Spleen (tissue), 11 donors: ENCODE measurements around the gene SLC39A2. TPM values are rescaled to one million over a fixed set of nuclear protein-coding genes. Genes with fewer than 3 reads are reported as not detected.

Source experiments
- DNase-seq: peaks from one replicate; pipeline ENCODE4 v3.0.0-alpha.2; 2020
- H3K27ac ChIP-seq, 8 donors: fragments of 200-600 bp; sonication (generic) in 7 of 8; 1 replicate in 4 of 8; 2 replicates in 4 of 8; pipeline versions ENCODE4 v1.5.0 to v1.8.0; 2016 to 2021; ENCODE audit warnings: inconsistent platforms in 4 of 8, mild to moderate bottlenecking in 4 of 8, moderate library complexity in 1 of 8
- H3K27me3 ChIP-seq, 7 donors: fragments of 200-600 bp; sonication (generic) in 6 of 7; replicated peaks in 1 of 7; 1 replicate in 4 of 7; 2 replicates in 3 of 7; pipeline versions ENCODE4 v1.5.0 to v1.8.0; 2016 to 2021; ENCODE audit warnings: inconsistent platforms in 3 of 7, mild to moderate bottlenecking in 1 of 7
- H3K36me3 ChIP-seq, 6 donors: fragments of 200-600 bp; sonication (generic) in 5 of 6; 1 replicate in 4 of 6; 2 replicates in 2 of 6; pipeline versions ENCODE4 v1.5.0 to v1.8.0; 2016 to 2021; ENCODE audit warnings: inconsistent platforms in 2 of 6
- H3K4me1 ChIP-seq, 6 donors: fragments of 200-600 bp; sonication (generic) in 5 of 6; 1 replicate in 3 of 6; 2 replicates in 3 of 6; pipeline versions ENCODE4 v1.5.0 to v1.8.0; 2016 to 2021; ENCODE audit warnings: inconsistent platforms in 3 of 6
- H3K4me3 ChIP-seq, 8 donors: fragments of 200-600 bp; sonication (generic) in 7 of 8; 1 replicate in 4 of 8; 2 replicates in 4 of 8; pipeline versions ENCODE4 v1.5.0 to v1.8.0; 2016 to 2021; ENCODE audit warnings: inconsistent platforms in 4 of 8, mild to moderate bottlenecking in 4 of 8, moderate library complexity in 2 of 8
- H3K9me3 ChIP-seq, 8 donors: fragments of 200-600 bp; sonication (generic) in 7 of 8; 1 replicate in 4 of 8; 2 replicates in 4 of 8; pipeline versions ENCODE4 v1.5.0 to v1.8.0; 2016 to 2021; ENCODE audit warnings: inconsistent platforms in 4 of 8
- POLR2A ChIP-seq, 3 donors: fragments of 450-650 bp; IDR thresholded peaks; one replicate each; pipeline ENCODE4 v1.5.1; 2017; ENCODE audit warnings: antibody characterized with exemption in 3 of 3, mild to moderate bottlenecking in 1 of 3
- POLR2AphosphoS5 ChIP-seq, 3 donors: sonication (generic); formaldehyde crosslinking; IDR thresholded peaks; one replicate each; pipeline ENCODE4 v1.5.1; 2017; ENCODE audit warnings: antibody characterized with exemption in 3 of 3
- WGBS, 5 donors: extraction: QIAGEN DNeasy Blood & Tissue Kit in 3 of 5; methylation state at CpG; one replicate each; pipeline versions ENCODE4 v1.1.5 to v1.1.7; 2013 to 2018; 5-methylcytosine and 5-hydroxymethylcytosine counted together
- intact Hi-C: fragments of 100-400 bp; cut with DNase I; formaldehyde crosslinking; loops from one replicate; pipeline ENCODE4 v1.15.0; 2023; ENCODE audit warnings: low total_unique reads
- polyA plus RNA-seq, 3 donors: library from polyadenylated mRNA; stranded (reverse); fragments of 200-250 nt; gene quantifications; one replicate each; pipeline ENCODE4 v1.2.1, GENCODE V29; 2013
- total RNA-seq, 7 donors: library from RNA; depleted of rRNA in 3 of 7; stranded (reverse); fragments of >200 nt in 3 of 7; fragmentation: NEBNext Ultra II Directional in 4 of 7; extraction: Animal tissue kit (Norgen Biotek cat#: 25700) in 4 of 7; gene quantifications; one replicate each; pipeline versions ENCODE4 v1.1.0 to v1.2.1, GENCODE V29; 2016 to 2021
- TF ChIP-seq, protein P1 (sequence below), 11 experiments: fragments of 200-600 bp in 7 of 11; fragments of 450-650 bp in 4 of 11; sonication (generic) in 4 of 11; IDR thresholded peaks in 8 of 11; conservative IDR thresholded peaks in 3 of 11; 1 replicate in 7 of 11; 2 replicates in 4 of 11; pipeline versions ENCODE4 v1.4.0 to v1.8.0; 2016 to 2021; ENCODE audit warnings: antibody characterized with exemption in 11 of 11, inconsistent platforms in 4 of 11, mild to moderate bottlenecking in 1 of 11
- donor health status: healthy with polysubstance abuse.
- donor health status: DM: no; HTN: no; CAD: no; lungs with moderate emphysema.
- donor health status: DM: no; HTN: no; CAD: no.
- donor health status: Bipolar disorder and iron deficiency.
- donor health status: healthy.
- donor health status: DM: no; HTN: no; CAD: no.
- donor health status: DM: yes; HTN: yes; CAD: no.

Gene SLC39A2
- total and polyA plus RNA-seq, 10 donors: 0.06 to 0.23 (median 0.16) TPM; not detected in 6

DNA sequence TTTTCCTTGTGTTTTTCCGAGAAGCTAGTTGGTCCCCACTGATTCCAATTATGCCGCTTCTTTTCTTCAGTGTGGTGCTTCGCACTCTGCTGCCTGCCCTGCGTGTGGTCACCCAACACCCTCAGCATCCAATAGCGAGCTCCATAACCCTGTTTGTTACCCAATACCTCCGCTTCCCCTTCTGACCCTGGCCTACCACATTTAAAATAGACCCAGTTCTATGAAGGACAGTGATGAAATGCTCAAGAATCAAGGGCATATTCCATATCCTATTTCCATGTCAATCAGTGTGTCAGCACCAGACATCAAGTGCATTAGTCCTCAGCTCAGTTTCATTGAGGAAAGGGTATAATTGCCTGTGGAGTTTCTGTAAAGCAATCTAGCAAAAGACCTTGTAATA is 16.2 kb downstream of the SLC39A2 start:
- H3K27ac ChIP-seq: peak overlapping the region in 5 of 8 donors; percentile 19 to 35 (median 19)
- no peak for DNase-seq
- H3K36me3 ChIP-seq: peaks cover 0 to 43% (median 18%) of the 10 kb centered on the region in 6 donors
- TF ChIP-seq, protein P1, sequence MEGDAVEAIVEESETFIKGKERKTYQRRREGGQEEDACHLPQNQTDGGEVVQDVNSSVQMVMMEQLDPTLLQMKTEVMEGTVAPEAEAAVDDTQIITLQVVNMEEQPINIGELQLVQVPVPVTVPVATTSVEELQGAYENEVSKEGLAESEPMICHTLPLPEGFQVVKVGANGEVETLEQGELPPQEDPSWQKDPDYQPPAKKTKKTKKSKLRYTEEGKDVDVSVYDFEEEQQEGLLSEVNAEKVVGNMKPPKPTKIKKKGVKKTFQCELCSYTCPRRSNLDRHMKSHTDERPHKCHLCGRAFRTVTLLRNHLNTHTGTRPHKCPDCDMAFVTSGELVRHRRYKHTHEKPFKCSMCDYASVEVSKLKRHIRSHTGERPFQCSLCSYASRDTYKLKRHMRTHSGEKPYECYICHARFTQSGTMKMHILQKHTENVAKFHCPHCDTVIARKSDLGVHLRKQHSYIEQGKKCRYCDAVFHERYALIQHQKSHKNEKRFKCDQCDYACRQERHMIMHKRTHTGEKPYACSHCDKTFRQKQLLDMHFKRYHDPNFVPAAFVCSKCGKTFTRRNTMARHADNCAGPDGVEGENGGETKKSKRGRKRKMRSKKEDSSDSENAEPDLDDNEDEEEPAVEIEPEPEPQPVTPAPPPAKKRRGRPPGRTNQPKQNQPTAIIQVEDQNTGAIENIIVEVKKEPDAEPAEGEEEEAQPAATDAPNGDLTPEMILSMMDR (IDR thresholded peaks at IDR 0.05 in 8 of 11, conservative IDR thresholded peaks at IDR 0.05 in 3 of 11): no peak
- TF ChIP-seq POLR2A (IDR thresholded peaks at IDR 0.05) (no peak), POLR2AphosphoS5 (IDR thresholded peaks at IDR 0.05) (peak in 1 of 3 donors; percentile 14)
- intact Hi-C loops: loop anchor here (5.0 kb wide), 1 partner anchor 77 kb away; no protein-coding TSS in a partner anchor
- H3K9me3 ChIP-seq: no peaks in the 10 kb centered on the region
- no peak overlapping the region for H3K4me3 ChIP-seq
- peaks cover 0 to 17% (median 0%) of the 10 kb centered on the region in 7 donors for H3K27me3 ChIP-seq
- 45 to 77% (median 47%) methylated on average over 6 of the region's 6 CpGs for WGBS, 5 donors
- peaks cover 9 to 56% (median 36%) of the 10 kb centered on the region in 6 donors for H3K4me1 ChIP-seq

DNA sequence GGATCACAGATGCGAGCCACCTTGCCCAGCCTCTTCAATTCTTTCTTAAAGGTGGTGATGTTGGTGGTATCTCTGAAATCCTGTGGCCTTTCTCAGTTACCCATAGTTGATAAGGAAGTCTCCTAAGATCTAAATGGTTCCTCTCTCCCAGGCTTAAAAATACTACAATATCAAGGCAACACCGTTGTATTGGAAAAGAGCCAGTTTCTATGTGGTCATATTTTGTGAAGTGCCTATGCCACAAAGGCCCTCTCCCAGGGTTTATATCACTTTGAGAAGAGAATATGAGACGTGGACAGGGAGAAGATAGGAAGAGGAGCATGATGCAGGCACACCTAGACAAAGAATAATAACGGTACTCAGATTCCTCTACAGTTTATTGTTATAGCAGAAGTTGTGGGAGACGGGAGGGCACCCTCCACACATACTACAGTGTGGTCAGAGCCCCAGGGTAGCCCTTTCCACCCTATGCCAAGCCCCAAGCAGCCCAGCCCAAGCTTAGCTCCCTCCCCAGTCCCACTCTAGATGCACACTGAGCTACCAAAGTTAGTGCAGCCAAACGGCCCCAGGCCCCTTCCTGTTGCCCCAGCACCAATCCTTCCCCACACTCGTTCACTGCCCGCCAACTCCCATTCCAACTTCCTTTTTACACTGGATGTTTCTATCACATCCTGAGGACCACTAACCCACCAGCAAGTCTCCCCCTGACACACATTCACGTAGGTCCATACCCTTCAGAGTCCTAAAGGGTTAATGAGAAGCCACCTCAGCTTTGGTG is 17.5 kb downstream of the SLC39A2 start:
- H3K4me3 ChIP-seq: no peak overlapping the region
- intact Hi-C loops: loop anchor here (5.0 kb wide), 1 partner anchor 76 kb away; no protein-coding TSS in a partner anchor
- peak overlapping the region in 1 of 8 donors; percentile 28 for H3K27ac ChIP-seq
- peaks cover 0 to 56% (median 23%) of the 10 kb centered on the region in 6 donors for H3K36me3 ChIP-seq
- peaks cover 9 to 68% (median 48%) of the 10 kb centered on the region in 6 donors for H3K4me1 ChIP-seq
- WGBS, 5 donors: 41 to 61% (median 52%) methylated on average over 9 of the region's 9 CpGs
- no peaks in the 10 kb centered on the region for H3K9me3 ChIP-seq
- peaks cover 0 to 17% (median 0%) of the 10 kb centered on the region in 7 donors for H3K27me3 ChIP-seq
- TF ChIP-seq, protein P1 (IDR thresholded peaks at IDR 0.05 in 8 of 11, conservative IDR thresholded peaks at IDR 0.05 in 3 of 11): no peak
- DNase-seq: no peak

DNA sequence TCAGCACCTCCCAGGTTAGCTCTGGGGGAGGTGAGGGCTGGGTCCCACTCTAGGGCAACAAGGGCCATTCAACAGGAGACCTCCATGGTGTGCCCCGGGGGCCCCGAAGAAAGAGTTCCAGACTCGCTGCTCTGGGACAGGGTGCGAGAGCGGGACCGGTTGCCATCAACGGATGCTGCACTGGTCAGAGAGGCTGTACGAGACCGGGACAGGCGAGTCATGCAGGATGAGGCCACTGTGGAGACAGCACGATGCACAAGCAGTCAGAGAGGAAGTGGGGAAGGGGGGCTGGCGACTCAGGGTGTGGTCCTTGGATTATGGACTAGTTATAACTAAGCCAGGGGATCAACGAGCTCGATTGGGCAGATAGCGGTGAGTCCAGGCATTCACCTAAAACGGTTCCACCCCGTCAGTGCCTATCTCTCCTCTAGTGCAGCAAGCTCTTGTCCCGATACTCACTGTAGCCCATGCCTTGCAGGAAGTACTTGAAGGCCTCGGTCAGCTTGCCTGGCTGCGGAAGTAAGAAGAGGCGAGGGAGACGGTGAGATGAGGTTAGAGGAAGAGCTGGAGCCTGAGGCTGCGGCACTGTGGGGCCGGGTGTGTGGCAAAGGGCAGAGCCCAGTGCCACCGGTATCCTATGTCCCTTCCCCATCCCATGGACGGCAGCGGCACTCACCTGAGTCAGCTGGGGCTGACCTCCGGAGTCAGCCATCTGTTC is 18.6 kb downstream of the SLC39A2 start:
- H3K4me3 ChIP-seq: no peak overlapping the region
- TF ChIP-seq POLR2AphosphoS5 (IDR thresholded peaks at IDR 0.05) (peak; percentile 25 to 51 (median 25)), POLR2A (IDR thresholded peaks at IDR 0.05) (no peak)
- DNase-seq: no peak
- peaks cover 0 to 7% (median 0%) of the 10 kb centered on the region in 7 donors for H3K27me3 ChIP-seq
- H3K4me1 ChIP-seq: peaks cover 14 to 79% (median 54%) of the 10 kb centered on the region in 6 donors
- intact Hi-C loops: loop anchor here (5.0 kb wide), 1 partner anchor 75 kb away; no protein-coding TSS in a partner anchor
- WGBS, 5 donors: 59 to 72% (median 67%) methylated on average over 27 to 28 of the region's 28 CpGs
- H3K9me3 ChIP-seq: no peaks in the 10 kb centered on the region
- peaks cover 0 to 62% (median 25%) of the 10 kb centered on the region in 6 donors for H3K36me3 ChIP-seq
- peak overlapping the region in 4 of 8 donors; percentile 27 to 88 (median 42) for H3K27ac ChIP-seq

DNA sequence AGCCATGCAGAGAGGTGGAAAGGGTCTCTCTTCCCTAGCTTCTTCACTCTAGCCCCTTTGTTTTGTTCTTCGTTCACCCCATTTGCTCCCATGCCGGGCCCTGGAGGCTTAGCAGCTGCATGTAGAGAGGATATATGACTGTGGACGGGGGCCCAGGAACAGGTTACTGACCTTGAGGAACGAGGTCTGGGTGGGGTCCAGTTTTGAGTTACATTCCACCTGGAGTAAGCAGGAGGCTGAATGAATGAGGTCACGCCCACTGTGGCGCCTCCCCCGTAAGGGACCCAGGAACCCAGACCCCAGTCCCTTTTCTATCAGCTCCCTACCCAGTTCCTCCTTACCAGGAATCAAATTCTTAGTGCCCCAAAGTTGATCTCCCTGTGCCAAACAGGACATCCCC is 19.2 kb downstream of the SLC39A2 start:
- no peaks in the 10 kb centered on the region for H3K9me3 ChIP-seq
- peak overlapping the region in 4 of 8 donors; percentile 27 to 88 (median 42) for H3K27ac ChIP-seq
- H3K27me3 ChIP-seq: peaks cover 0 to 7% (median 0%) of the 10 kb centered on the region in 7 donors
- TF ChIP-seq POLR2AphosphoS5 (IDR thresholded peaks at IDR 0.05) (no peak), POLR2A (IDR thresholded peaks at IDR 0.05) (no peak)
- TF ChIP-seq, protein P1 (IDR thresholded peaks at IDR 0.05 in 8 of 11, conservative IDR thresholded peaks at IDR 0.05 in 3 of 11): no peak
- 69 to 86% (median 79%) methylated on average over 7 of the region's 7 CpGs for WGBS, 5 donors
- intact Hi-C loops: loop anchor here (5.0 kb wide), 1 partner anchor 74 kb away; no protein-coding TSS in a partner anchor
- no peak for DNase-seq
- no peak overlapping the region for H3K4me3 ChIP-seq
- peaks cover 17 to 85% (median 60%) of the 10 kb centered on the region in 6 donors for H3K4me1 ChIP-seq
- peaks cover 0 to 62% (median 25%) of the 10 kb centered on the region in 6 donors for H3K36me3 ChIP-seq
